Activated CD8-positive, alpha-beta T cell treated with anti-CD3 and anti-CD28 coated beads for 36 hours (primary cell): ENCODE data around the gene CADPS. TPM values are rescaled to one million over a fixed set of nuclear protein-coding genes. Genes with fewer than 3 reads are reported as not detected.
"Not testable (repeated sequence)": the region's sequence is repeated elsewhere in the genome, so short reads cannot be mapped to it uniquely, and the experiment has no call there.

ENCODE experiments used
- ATAC-seq: fragments of 200-7000 bp; cut with Tn5 transposase; one replicate; pipeline ENCODE4 v1.10.0; 2021; ENCODE audit warnings: mild to moderate bottlenecking, moderate library complexity
- CTCF ChIA-PET: fragments of 350-600 bp; sonication (Branson Sonifier 250); formaldehyde crosslinking; loops from one replicate; lab custom pipeline; 2021; ENCODE audit warnings: antibody characterized with exemption; lab: Charles Lee
- POLR2A ChIA-PET: fragments of 350-600 bp; sonication (Branson Sonifier 250); formaldehyde crosslinking; loops from one replicate; lab custom pipeline; 2021; ENCODE audit warnings: antibody characterized with exemption; lab: Charles Lee
- DNase-seq: peaks from one replicate; pipeline ENCODE4 v3.0.0-alpha.2; 2020
- H3K27ac Mint-ChIP-seq: one replicate; pipeline ENCODE4 v1.8.0; 2021; ENCODE audit warnings: mild to moderate bottlenecking, mixed read lengths
- H3K27me3 Mint-ChIP-seq: one replicate; pipeline ENCODE4 v1.8.0; 2021; ENCODE audit warnings: mixed read lengths
- H3K36me3 Mint-ChIP-seq: one replicate; pipeline ENCODE4 v1.8.0; 2021; ENCODE audit warnings: low read depth, mixed read lengths
- H3K4me1 Mint-ChIP-seq: one replicate; pipeline ENCODE4 v1.8.0; 2021; ENCODE audit warnings: low read depth, mixed read lengths
- H3K4me3 Mint-ChIP-seq: one replicate; pipeline ENCODE4 v1.8.0; 2021; ENCODE audit warnings: mild to moderate bottlenecking, moderate library complexity, mixed read lengths
- H3K9me3 Mint-ChIP-seq: one replicate; pipeline ENCODE4 v1.8.0; 2021; ENCODE audit warnings: mixed read lengths
- intact Hi-C: fragments of 100-400 bp; cut with micrococcal nuclease; formaldehyde crosslinking; loops from one replicate; pipeline ENCODE4 v1.10.0; 2022
- total RNA-seq, 2 experiments: library from RNA; stranded (reverse); gene quantifications; one replicate each; pipeline ENCODE4 v1.2.3, GENCODE V29; 2021
- TF ChIP-seq, protein P1 (sequence below): fragments of 200-600 bp; IDR thresholded peaks from one replicate; pipeline ENCODE4 v1.8.0; 2022; ENCODE audit warnings: antibody characterized with exemption, mild to moderate bottlenecking

CADPS gene
- total RNA-seq, 2 experiments from 2014 or later: not detected

DNA sequence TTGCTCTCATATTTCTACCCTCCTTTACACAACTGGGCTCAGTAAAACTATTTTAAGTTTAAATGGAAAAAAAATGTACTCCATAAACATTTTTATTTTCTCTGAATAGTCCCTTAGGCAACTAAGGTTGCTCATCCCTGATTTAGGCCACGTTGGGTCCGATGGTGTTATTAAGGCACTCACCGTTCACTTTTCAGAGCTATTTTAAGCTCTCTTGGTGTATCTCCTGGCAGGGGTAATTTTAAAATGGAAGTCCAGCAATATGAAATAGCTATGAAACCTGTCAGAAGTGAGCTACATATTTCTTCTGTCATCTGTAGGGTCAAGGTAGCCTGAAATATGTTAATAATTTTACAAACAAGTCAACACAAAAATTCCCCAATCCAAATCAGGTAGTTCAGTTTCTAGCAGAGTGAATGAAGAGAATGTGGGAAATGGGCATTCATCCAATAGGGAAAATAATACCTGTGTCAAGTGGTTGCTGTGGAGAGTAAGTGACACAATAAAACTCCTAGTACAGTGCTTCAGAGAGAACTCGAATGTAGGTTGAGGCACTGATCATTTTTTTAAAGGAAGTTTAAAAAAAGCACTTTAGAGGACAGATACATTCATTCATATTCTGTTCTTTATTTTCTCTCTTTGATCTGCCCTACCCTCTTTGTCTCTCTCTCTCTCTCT is 292.6 kb downstream of the CADPS start:
- intact Hi-C loops: no loop called here
- no peaks in the 10 kb centered on the region for H3K4me1 Mint-ChIP-seq
- ATAC-seq (no peak), DNase-seq (no peak)
- no peak overlapping the region for H3K27ac Mint-ChIP-seq
- TF ChIP-seq, protein P1, sequence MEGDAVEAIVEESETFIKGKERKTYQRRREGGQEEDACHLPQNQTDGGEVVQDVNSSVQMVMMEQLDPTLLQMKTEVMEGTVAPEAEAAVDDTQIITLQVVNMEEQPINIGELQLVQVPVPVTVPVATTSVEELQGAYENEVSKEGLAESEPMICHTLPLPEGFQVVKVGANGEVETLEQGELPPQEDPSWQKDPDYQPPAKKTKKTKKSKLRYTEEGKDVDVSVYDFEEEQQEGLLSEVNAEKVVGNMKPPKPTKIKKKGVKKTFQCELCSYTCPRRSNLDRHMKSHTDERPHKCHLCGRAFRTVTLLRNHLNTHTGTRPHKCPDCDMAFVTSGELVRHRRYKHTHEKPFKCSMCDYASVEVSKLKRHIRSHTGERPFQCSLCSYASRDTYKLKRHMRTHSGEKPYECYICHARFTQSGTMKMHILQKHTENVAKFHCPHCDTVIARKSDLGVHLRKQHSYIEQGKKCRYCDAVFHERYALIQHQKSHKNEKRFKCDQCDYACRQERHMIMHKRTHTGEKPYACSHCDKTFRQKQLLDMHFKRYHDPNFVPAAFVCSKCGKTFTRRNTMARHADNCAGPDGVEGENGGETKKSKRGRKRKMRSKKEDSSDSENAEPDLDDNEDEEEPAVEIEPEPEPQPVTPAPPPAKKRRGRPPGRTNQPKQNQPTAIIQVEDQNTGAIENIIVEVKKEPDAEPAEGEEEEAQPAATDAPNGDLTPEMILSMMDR: no peak
- H3K9me3 Mint-ChIP-seq: peaks cover 14% of the 10 kb centered on the region
- no peak overlapping the region for H3K4me3 Mint-ChIP-seq
- POLR2A ChIA-PET: no interaction called here
- CTCF ChIA-PET: no interaction called here
- peaks cover 2% of the 10 kb centered on the region for H3K36me3 Mint-ChIP-seq
- H3K27me3 Mint-ChIP-seq: no peaks in the 10 kb centered on the region

DNA sequence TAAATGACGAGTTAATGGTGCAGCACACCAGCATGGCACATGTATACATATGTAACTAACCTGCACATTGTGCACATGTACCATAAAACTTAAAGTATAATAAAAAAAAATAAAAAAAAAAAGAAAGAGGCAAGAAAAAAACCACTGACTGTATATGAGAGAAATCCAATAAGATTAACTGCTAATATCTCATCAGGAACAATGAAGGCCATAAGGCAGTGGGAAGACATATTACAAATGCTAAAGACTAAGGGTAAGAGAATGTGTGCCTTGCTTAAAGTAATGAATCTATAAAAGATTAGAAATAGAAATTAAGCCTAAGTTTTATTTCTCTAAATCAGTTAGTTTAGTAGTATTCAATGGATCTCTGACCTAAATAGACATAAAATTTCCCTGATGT is 294.7 kb downstream of the CADPS start:
- H3K4me1 Mint-ChIP-seq, POLR2A ChIA-PET, CTCF ChIA-PET, intact Hi-C loops, H3K4me3 Mint-ChIP-seq, H3K27ac Mint-ChIP-seq, DNase-seq, H3K36me3 Mint-ChIP-seq, ATAC-seq, H3K27me3 Mint-ChIP-seq: not testable (repeated sequence)
- H3K9me3 Mint-ChIP-seq: peaks cover 16% of the 10 kb centered on the region

DNA sequence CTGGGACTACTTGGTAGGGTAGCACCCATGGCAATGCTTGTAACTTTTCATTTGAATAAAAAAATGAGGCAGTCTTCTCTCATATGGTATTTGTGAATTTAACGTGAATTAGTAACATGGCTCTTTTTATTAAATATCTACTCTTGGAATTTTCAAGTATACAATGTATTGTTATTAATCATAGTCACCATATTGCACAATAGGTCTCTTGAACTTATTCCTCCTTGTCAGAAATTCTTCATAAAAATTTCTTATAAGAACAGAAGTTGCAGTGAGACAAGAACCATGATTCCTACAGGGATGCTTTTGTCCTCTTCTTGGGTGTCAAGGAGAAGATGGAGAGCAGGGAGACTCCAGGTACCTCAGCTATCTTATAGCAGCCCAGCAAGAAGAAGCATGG is 298.1 kb downstream of the CADPS start:
- Mint-ChIP-seq H3K27ac (no peak overlapping the region), H3K4me1 (no peaks in the 10 kb centered on the region), H3K9me3 (peaks cover 17% of the 10 kb centered on the region), H3K36me3 (peaks cover 2% of the 10 kb centered on the region), H3K27me3 (peaks cover 14% of the 10 kb centered on the region), H3K4me3 (no peak overlapping the region)
- CTCF ChIA-PET: no interaction called here
- TF ChIP-seq, protein P1: no peak
- intact Hi-C loops: no loop called here
- POLR2A ChIA-PET: no interaction called here
- DNase-seq (no peak), ATAC-seq (no peak)

DNA sequence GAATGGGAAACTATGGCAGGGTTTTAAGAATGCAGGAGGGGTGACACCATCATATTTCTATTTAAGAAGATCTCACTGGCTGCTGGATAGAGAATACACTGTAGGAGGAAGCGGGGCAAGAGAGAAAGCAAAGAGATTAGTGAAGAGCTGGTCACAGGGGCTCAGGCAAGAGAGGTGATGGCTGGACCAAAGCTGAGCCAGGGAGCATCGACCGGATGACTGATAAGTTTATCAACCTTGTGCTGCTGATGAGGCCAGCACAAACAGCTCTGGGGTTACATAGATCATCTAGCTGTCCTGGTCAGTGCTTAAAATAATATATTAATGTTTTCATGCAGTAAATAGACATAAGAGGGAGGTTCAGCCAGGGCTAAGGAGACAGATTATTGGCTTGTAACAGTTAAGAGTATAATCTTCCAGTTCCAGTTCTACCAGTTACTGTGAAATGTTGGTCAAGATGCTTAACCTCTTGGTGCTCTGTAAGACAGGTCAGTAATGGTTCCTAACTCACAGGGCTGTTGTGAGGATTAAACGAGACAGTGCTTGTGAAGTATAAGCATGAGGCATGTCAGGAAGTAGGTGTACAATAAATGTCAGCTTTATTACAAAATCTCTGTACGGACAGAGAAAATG is 300.8 kb downstream of the CADPS start:
- H3K27ac Mint-ChIP-seq: no peak overlapping the region
- DNase-seq (no peak), ATAC-seq (no peak)
- peaks cover under 1% of the 10 kb centered on the region for H3K36me3 Mint-ChIP-seq
- H3K4me3 Mint-ChIP-seq: no peak overlapping the region
- intact Hi-C loops: no loop called here
- peaks cover 20% of the 10 kb centered on the region for H3K27me3 Mint-ChIP-seq
- TF ChIP-seq, protein P1: no peak
- no peaks in the 10 kb centered on the region for H3K4me1 Mint-ChIP-seq
- ChIA-PET CTCF (no interaction called here), POLR2A (no interaction called here)
- H3K9me3 Mint-ChIP-seq: peaks cover 8% of the 10 kb centered on the region

DNA sequence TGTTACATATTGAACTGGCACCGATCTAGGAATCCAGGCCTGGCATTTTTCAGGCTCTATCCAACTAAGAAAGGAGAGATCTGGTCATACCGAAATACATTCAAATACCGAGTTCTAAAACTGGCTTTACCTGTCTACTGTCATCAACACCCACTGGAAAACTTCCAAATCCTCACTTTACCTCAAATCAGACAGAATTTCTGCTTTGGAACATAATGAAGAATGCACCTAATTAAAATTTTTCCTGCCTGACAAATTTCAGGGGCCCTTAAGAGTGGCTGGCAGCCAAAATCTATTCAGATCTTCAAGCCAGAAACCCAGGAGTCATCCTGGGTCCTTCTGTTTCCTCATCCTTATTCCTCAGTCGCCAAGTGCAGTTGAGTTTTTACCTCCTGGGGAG is 303.3 kb downstream of the CADPS start:
- no peaks in the 10 kb centered on the region for H3K36me3 Mint-ChIP-seq
- ChIA-PET POLR2A (no interaction called here), CTCF (no interaction called here)
- no peaks in the 10 kb centered on the region for H3K4me1 Mint-ChIP-seq
- H3K27me3 Mint-ChIP-seq: peaks cover 20% of the 10 kb centered on the region
- H3K4me3 Mint-ChIP-seq: no peak overlapping the region
- H3K9me3 Mint-ChIP-seq: peaks cover 1% of the 10 kb centered on the region
- no peak for DNase-seq
- no peak for ATAC-seq
- H3K27ac Mint-ChIP-seq: no peak overlapping the region
- intact Hi-C loops: no loop called here
- TF ChIP-seq, protein P1: no peak
